Measurements from ENCODE around the gene SF3A1.

The SF3A1 gene

DNA sequence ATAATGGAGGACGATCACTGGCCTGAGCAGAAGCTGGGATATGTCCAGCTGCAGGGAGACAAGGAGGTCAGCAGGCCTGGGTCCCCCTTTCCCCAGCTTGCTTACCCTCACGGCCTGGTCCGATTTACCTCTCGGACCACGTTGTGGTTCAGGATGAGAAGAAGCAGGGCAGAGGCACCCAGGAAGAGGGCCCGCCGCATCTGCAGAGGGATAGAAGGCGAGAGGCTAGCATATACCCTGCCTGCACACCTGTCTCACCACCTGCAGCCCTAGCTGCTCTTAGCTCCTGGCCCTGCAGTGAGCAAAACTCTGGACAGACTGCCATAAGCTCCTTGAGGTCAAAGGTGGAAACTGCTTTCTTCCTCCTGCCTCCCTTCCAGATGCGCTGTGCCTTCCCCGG lies 29.2 kb upstream of the SF3A1 start:
- no peak for DNase-seq

- no peak for DNase-seq
Measured at GRCh38 chr22:30383061-30383460, 26.4 kb upstream of the SF3A1 start.

DNA sequence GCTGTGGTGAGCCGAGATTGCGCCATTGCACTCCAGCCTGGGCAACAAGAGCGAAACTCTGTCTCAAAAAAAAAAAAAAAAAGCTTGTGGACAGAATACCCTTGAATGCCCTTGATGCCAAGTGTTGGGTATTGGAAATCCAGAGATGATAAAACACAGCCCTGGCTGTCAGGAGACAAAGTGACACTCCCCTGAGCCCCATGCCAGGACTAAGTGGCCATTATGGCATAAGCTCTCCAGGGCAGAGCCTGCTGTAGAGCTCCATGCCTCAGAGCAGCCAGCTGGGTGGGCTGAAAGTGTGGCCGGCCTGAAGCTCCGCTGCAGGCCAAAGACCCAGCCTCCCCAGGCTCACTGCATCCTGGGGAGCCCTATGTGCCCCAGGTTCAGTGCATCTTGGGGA lies 25.6 kb upstream of the SF3A1 start:
- no peak for DNase-seq

DNA sequence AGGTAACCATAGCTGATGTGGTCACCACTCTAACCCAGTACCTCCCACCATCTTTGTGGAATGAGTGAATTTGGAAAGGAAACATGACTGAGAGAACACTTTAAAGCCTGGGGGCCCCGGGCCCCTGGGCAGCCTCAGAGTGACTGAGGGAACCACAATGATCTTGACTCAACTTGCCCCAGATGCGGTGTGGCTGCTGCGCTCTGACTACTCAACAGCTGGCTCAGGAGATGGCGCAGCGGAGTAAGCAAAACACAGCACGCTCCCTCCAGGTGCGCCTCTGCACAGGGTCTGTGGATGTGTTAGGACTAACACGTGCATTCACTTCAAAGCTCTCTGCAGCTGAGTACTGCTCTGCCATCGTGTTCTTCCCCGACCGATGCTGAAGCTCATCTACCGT lies 24.6 kb upstream of the SF3A1 start:
- no peak for DNase-seq

DNA sequence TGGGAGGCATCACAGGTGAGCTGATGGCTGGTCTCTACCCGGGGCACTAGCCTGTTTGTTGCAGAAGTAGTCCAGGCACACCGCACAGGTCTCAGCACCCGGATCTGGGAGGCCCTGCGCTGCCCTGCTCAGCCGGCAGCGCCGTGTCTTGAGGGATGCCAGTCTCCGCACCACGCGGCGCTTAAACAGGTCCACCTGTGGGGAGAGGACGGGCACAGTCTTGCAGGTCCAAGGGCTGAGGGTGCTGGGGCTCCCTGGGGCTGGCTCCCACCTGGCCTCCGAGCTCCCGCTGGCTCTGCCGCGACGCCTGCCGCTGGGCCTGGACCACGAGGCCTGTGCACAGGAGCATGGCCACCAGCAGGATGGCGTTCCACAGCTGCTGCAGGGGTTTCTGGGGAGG lies 23.3 kb upstream of the SF3A1 start:
- DNase-seq = no peak

- DNase-seq = no peak
Measured at GRCh38 chr22:30375312-30375849, 18.7 kb upstream of the SF3A1 start.

- DNase-seq = no peak
Measured at GRCh38 chr22:30373331-30374325, 16.9 kb upstream of the SF3A1 start.

GRCh38 chr22:30372915-30373314 lies 16.2 kb upstream of the SF3A1 start:
- DNase-seq = no peak

DNA sequence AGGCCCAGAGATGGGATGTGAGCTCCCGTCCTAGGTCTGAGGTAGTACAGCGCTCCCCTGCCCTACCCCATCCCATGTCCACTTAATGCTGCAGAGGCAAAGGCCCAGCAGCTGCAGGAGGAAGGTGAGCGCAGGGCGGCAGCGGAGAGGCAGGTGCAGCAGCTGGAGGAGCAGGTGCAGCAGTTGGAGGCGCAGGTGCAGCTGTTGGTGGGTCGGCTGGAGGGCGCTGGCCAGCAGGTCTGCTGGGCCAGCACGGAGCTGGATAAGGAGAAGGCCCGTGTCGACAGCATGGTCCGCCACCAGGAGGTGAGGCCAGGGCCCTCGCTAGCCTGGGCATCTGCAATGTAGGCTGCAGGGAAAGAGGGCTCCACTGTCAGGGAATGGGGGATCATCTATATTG lies 15.3 kb upstream of the SF3A1 start:
- DNase-seq = no peak

DNA sequence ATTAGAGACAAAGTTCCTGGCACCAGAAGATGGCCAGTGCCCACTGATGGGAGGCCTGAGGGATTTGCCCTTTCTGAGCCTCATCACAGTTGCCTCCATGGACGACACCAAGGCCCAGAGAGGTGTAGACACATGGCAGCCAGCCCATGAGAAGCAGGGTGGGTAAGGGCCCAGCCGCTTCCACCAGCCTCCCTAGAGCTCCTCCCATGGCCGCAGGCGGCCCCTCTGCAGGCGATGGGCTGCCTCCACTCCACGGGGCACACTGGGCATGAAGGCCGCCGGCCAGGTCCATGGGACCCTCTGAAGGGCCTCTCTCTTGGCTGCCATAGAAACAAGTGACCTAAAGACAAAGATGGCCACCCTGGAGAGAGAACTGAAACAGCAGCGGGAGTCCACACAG lies 14.6 kb upstream of the SF3A1 start:
- no peak for DNase-seq

DNA sequence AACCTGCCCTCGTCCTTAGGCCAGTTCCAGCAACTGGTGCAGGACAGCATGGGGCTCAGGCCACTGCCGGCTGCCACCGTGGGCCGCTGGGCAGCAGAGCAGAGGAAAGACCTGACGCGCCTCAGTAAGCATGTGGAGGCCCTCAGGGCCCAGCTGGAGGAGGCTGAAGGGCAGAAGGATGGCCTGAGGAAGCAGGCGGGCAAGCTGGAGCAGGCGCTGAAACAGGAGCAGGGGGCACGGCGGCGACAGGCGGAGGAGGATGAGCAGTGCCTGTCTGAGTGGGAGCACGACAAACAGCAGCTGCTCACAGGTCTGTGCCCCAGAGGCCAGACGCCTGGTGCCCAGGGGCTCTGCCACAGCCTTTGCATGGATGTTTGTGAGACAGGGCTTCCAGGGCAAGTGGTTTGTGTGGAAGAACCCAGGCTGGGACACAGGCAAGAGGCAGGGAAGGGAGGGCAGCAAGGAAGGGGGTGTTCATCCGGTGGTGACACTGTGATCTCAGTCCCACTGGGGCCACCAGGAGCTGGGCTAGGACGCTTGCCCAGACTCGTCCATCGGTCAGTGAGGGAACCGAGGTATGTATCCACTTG lies 14.0 kb upstream of the SF3A1 start:
- no peak for DNase-seq

DNA sequence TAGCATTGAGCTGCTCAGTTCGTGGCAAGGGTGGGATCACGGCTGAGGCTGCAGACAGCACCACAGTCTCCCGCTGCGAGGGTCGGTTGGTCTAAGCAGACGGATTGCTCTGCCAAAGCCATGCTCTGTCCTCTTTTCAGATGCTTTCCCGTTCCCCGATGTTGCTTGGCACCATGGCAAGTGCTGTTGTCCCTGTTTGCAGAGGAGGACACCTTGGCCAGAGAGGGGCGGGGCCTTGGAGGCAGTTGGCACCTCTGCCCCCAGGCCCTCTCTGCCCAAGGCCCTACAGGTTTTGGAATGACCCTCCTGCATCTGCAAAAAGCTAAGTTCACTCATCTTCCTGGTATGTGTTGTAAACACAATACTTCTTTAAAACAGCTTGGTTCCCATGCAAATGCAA lies 11.7 kb upstream of the SF3A1 start:
- DNase-seq = no peak

DNA sequence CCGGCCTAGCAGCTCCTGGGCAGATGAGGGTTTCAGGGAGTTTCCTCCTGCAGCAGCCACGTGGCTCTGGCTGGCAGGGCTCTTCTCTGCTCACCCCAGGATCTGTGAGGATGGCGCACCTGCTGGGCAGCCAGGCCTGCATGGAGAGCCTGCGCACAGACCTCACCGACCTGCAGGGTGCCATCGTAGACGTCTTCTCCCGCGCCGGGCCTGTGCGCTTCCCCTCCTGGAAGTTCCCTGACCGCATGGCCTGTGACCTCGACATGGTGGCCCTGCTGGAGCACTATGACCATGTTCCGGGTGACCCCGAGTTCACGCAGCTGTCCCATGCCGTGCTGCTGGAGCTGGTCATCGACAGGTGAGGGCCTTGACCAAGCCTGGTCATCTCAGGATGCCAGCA lies 9.2 kb upstream of the SF3A1 start:
- no peak for DNase-seq

DNA sequence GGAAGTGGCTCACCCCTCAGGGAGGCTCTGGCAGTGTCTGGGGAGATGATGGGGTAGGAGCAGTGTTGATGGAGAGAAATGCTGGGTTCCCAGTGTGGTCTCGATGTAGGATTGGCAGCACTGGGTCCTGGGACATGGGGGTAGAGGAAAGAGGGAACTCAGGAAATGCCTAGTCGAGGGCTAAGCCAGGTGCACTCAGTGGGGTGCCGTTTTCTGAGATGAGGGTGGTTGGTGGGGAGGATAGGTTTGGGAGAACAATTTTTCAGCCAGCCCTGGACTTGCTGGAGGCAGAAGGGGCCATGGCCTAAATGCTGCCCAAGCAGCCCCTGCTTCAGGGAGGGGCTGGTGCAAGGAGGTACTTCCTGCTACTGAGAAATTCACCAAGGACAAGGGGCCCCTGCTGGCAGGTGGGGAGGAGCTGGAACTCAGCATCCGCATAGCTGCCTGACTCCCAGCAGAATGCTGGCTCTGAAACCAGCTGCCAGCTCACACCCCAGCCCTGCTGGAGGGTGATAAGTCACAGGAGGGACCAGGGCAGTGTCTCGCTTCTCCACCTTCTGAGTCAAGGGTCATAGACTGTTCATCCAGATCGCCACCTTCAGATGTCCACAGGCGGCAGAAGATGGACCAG lies 6.1 kb upstream of the SF3A1 start:
- no peak for DNase-seq

GRCh38 chr22:30361916-30362650 lies 5.4 kb upstream of the SF3A1 start:
- DNase-seq = no peak

GRCh38 chr22:30358541-30358940 lies 1.8 kb upstream of the SF3A1 start:
- DNase-seq = no peak

- no peak for DNase-seq
Measured at GRCh38 chr22:30357650-30358215, 1.0 kb upstream of the SF3A1 start.

GRCh38 chr22:30357236-30357570 lies 509 bp upstream of the SF3A1 start:
- DNase-seq = no peak

DNA sequence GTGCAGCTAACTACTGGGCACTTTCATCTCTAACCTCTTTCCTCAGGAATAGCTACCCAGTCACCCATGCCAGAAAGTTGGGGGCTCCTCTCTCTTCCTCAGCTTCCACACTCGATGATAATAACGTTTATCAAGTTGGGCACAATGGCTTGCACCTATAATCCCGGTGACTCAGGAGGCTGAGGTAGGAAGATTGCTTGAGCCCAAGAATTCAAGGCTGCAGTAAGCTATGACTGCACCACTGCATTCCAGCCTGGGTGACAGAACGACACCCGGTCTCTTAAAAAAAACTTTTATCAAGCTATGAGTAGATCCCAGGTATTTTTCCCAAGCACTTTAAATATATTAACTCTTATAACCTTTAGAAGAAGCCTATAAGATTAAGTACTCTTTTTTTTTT lies 2.0 kb downstream of the SF3A1 start:
- no peak for DNase-seq

- DNase-seq = no peak
Measured at GRCh38 chr22:30351226-30351625, 5.5 kb downstream of the SF3A1 start.

DNA sequence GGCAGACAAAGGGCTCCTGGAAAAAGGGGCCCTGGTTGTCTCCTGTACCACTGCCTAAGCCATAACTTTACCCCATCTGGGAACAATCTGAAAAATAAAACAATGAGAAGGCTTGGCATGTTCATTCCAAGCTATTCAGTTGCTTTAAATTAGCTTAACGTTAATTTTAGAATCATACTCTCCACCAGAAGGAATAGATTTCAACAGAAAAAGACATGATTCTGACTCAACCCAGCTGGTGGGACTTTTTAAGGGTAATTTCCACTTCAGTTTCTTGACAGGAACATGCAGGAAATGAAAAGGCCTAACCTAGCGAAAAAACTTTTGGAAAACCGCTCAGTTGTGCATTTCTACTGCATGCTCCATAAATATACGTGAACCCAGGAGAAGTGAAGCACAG lies 7.9 kb downstream of the SF3A1 start:
- DNase-seq = peak; percentile 11

DNA sequence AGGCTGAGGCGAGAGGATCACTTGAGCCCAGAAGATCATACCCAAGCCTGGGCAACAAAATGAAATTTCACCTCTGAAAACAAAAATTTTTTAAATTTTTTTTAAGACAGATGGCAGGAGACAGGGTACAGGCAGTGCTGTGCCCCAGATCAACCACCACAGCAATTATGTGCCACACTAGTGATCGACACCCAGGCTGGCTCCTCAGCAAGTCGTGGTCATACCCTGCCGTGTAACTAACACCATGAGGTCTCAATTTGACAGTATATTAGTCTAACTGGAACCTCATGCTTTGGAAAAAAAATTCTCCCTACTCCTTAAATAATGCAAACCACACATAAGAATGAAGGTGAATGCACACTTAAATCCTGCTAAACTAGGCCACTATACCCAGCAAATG lies 8.3 kb downstream of the SF3A1 start:
- DNase-seq = no peak
